ENCODE measurements around the gene MT1G.

The MT1G gene

GRCh38 chr16:56631832-56632155 is 36.1 kb downstream of the MT1G start:
- H3K27me3 ChIP-seq (ENCODE audit: control insufficient read depth, low read length) = peaks cover 55% of the 10 kb centered on the region
- H3F3A ChIP-seq (ENCODE audit: control insufficient read depth, insufficient read depth) = no peaks in the 10 kb centered on the region
- no peaks in the 10 kb centered on the region for H3K4me1 ChIP-seq (ENCODE audit: control insufficient read depth, low read length)
- H3K4me2 ChIP-seq (ENCODE audit: low read length) = no peak overlapping the region
- H3K36me3 ChIP-seq (ENCODE audit: control insufficient read depth, low read length) = no peaks in the 10 kb centered on the region
- no peaks in the 10 kb centered on the region for H3K9me2 ChIP-seq (replicated peaks; ENCODE audit: control insufficient read depth, low read length)
- no peaks in the 10 kb centered on the region for H4K20me1 ChIP-seq (ENCODE audit: control insufficient read depth, insufficient read depth, low read depth, low read length)
- H3K27ac ChIP-seq (ENCODE audit: low read depth, low read length) = no peak overlapping the region
- TF ChIP-seq EZH2phosphoT487 (IDR thresholded peaks at IDR 0.05; ENCODE audit: borderline replicate concordance, low read length) (no peak), CTCF (IDR thresholded peaks at IDR 0.05; ENCODE audit: low read depth, low read length, poor library complexity, severe bottlenecking) (no peak)
- no peaks in the 10 kb centered on the region for H3K9me3 ChIP-seq (ENCODE audit: control insufficient read depth, insufficient read depth, low read length)
- H3K4me3 ChIP-seq (ENCODE audit: low read length) = no peak overlapping the region
- no peaks in the 10 kb centered on the region for H3K79me2 ChIP-seq (ENCODE audit: control insufficient read depth, low read length)

- Histone ChIP-seq H3K36me3 (ENCODE audit: control insufficient read depth, low read length) (no peaks in the 10 kb centered on the region), H3K9me2 (replicated peaks; ENCODE audit: control insufficient read depth, low read length) (no peaks in the 10 kb centered on the region), H4K20me1 (ENCODE audit: control insufficient read depth, insufficient read depth, low read depth, low read length) (no peaks in the 10 kb centered on the region), H3F3A (ENCODE audit: control insufficient read depth, insufficient read depth) (no peaks in the 10 kb centered on the region), H3K4me2 (ENCODE audit: low read length) (no peak overlapping the region), H3K79me2 (ENCODE audit: control insufficient read depth, low read length) (no peaks in the 10 kb centered on the region), H3K27ac (ENCODE audit: low read depth, low read length) (no peak overlapping the region), H3K9me3 (ENCODE audit: control insufficient read depth, insufficient read depth, low read length) (no peaks in the 10 kb centered on the region), H3K4me1 (ENCODE audit: control insufficient read depth, low read length) (no peaks in the 10 kb centered on the region), H3K27me3 (ENCODE audit: control insufficient read depth, low read length) (peaks cover 56% of the 10 kb centered on the region), H3K4me3 (ENCODE audit: low read length) (no peak overlapping the region)
- TF ChIP-seq EZH2phosphoT487 (IDR thresholded peaks at IDR 0.05; ENCODE audit: borderline replicate concordance, low read length) = no peak
- TF ChIP-seq CTCF (IDR thresholded peaks at IDR 0.05; ENCODE audit: low read depth, low read length, poor library complexity, severe bottlenecking) = no peak
Observed at GRCh38 chr16:56631197-56631596, 36.7 kb downstream of the MT1G start.

DNA sequence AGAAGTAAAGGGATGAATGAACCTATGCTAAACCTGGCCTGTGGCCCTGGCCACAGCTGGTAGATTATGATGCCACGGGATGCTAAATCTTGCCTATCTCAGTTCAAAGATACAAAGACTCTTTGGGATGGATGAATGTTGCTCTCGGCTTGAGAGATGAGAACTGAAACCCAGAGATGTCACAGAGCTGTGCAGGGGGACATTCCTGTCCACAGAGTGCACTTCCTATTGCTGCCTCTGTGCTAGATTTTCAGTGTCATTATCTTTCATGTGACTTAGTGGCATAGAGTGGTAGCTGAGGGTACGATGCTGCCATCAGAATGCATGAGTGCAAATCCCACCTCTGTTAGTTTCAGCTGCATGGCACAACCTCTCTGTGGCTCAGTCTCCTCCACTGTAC is 37.7 kb downstream of the MT1G start:
- H3K4me1 ChIP-seq (ENCODE audit: control insufficient read depth, low read length) = no peaks in the 10 kb centered on the region
- H3K79me2 ChIP-seq (ENCODE audit: control insufficient read depth, low read length) = no peaks in the 10 kb centered on the region
- H3K4me3 ChIP-seq (ENCODE audit: low read length) = no peak overlapping the region
- no peak overlapping the region for H3K27ac ChIP-seq (ENCODE audit: low read depth, low read length)
- H3K4me2 ChIP-seq (ENCODE audit: low read length) = no peak overlapping the region
- H4K20me1 ChIP-seq (ENCODE audit: control insufficient read depth, insufficient read depth, low read depth, low read length) = no peaks in the 10 kb centered on the region
- TF ChIP-seq EZH2phosphoT487 (IDR thresholded peaks at IDR 0.05; ENCODE audit: borderline replicate concordance, low read length) (no peak), CTCF (IDR thresholded peaks at IDR 0.05; ENCODE audit: low read depth, low read length, poor library complexity, severe bottlenecking) (no peak)
- peaks cover 53% of the 10 kb centered on the region for H3K27me3 ChIP-seq (ENCODE audit: control insufficient read depth, low read length)
- H3F3A ChIP-seq (ENCODE audit: control insufficient read depth, insufficient read depth) = no peaks in the 10 kb centered on the region
- no peaks in the 10 kb centered on the region for H3K36me3 ChIP-seq (ENCODE audit: control insufficient read depth, low read length)
- no peaks in the 10 kb centered on the region for H3K9me3 ChIP-seq (ENCODE audit: control insufficient read depth, insufficient read depth, low read length)
- H3K9me2 ChIP-seq (replicated peaks; ENCODE audit: control insufficient read depth, low read length) = no peaks in the 10 kb centered on the region

- TF ChIP-seq CTCF (IDR thresholded peaks at IDR 0.05; ENCODE audit: low read depth, low read length, poor library complexity, severe bottlenecking) (no peak), EZH2phosphoT487 (IDR thresholded peaks at IDR 0.05; ENCODE audit: borderline replicate concordance, low read length) (no peak)
- Histone ChIP-seq H3K4me2 (ENCODE audit: low read length) (no peak overlapping the region), H3K27ac (ENCODE audit: low read depth, low read length) (no peak overlapping the region), H4K20me1 (ENCODE audit: control insufficient read depth, insufficient read depth, low read depth, low read length) (no peaks in the 10 kb centered on the region), H3K9me3 (ENCODE audit: control insufficient read depth, insufficient read depth, low read length) (no peaks in the 10 kb centered on the region), H3F3A (ENCODE audit: control insufficient read depth, insufficient read depth) (no peaks in the 10 kb centered on the region), H3K4me3 (ENCODE audit: low read length) (no peak overlapping the region), H3K4me1 (ENCODE audit: control insufficient read depth, low read length) (no peaks in the 10 kb centered on the region), H3K9me2 (replicated peaks; ENCODE audit: control insufficient read depth, low read length) (no peaks in the 10 kb centered on the region), H3K79me2 (ENCODE audit: control insufficient read depth, low read length) (no peaks in the 10 kb centered on the region), H3K36me3 (ENCODE audit: control insufficient read depth, low read length) (no peaks in the 10 kb centered on the region), H3K27me3 (ENCODE audit: control insufficient read depth, low read length) (peaks cover 48% of the 10 kb centered on the region)
Observed at GRCh38 chr16:56629531-56629930, 38.3 kb downstream of the MT1G start.
